Lower leg skin (tissue), 4 donors: ENCODE measurements around the gene AKR7A2. TPM values are rescaled to one million over a fixed set of nuclear protein-coding genes. Genes with fewer than 3 reads are reported as not detected.
"Not testable (repeated sequence)": the region's sequence is repeated elsewhere in the genome, so short reads cannot be mapped to it uniquely, and the experiment has no call there.

Source experiments
- DNase-seq, 2 donors: peaks; one replicate each; pipeline ENCODE4 v3.0.0-alpha.2; 2019; ENCODE audit warnings: low spot score in 2 of 2
- H3K4me3 ChIP-seq: fragments of 200-600 bp; sonication (generic); 2 replicates; pipeline ENCODE4 v1.5.1; 2017; ENCODE audit warnings: mild to moderate bottlenecking, low read depth; ENCODE audit not compliant: poor library complexity, severe bottlenecking
- POLR2A ChIP-seq, 2 donors: fragments of 450-650 bp; IDR thresholded peaks; one replicate each; pipeline ENCODE4 v1.6.1; 2016 to 2017; ENCODE audit warnings: antibody characterized with exemption in 2 of 2, mild to moderate bottlenecking in 1 of 2, moderate library complexity in 1 of 2
- WGBS, 2 donors: methylation state at CpG; one replicate each; pipeline ENCODE4 v1.1.5; 2018; 5-methylcytosine and 5-hydroxymethylcytosine counted together
- intact Hi-C: fragments of 100-400 bp; cut with DNase I; formaldehyde crosslinking; loops from one replicate; pipeline ENCODE4 v1.15.0; 2023; ENCODE audit warnings: low total_unique reads
- total RNA-seq, 4 donors: library from RNA; depleted of rRNA; stranded (reverse); fragments of >200 nt; gene quantifications; one replicate each; pipeline ENCODE4 v1.1.0, GENCODE V29; 2016
- TF ChIP-seq, protein P1 (sequence below), 3 donors: fragments of 450-650 bp; IDR thresholded peaks; one replicate each; pipeline ENCODE4 v1.5.1; 2016; ENCODE audit warnings: antibody characterized with exemption in 3 of 3, mild to moderate bottlenecking in 3 of 3, moderate library complexity in 2 of 3

The AKR7A2 gene
- total RNA-seq, 4 donors from 2014 or later = 84.1 to 132 (median 89.6) TPM

DNA sequence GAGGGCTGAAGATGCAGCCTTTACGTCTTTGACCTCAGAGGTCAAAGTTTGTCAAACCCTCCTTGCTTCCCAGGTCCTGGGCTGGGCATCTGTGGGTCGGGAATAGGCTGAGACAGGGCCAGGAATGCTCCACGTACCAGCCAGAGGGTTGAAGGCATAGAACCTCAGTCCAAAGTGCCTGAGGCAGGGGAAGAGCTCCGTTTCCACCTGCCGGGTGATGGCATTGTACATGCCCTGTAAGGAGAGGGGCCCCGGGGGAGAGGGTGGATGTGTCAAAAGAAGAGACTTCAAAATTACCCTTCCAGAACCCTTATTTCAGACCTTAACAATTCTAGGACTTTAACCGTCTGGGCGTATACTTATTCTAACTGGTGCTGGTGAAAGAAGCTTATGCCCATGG lies 27.1 kb downstream of the AKR7A2 start:
- TF ChIP-seq, protein P1, sequence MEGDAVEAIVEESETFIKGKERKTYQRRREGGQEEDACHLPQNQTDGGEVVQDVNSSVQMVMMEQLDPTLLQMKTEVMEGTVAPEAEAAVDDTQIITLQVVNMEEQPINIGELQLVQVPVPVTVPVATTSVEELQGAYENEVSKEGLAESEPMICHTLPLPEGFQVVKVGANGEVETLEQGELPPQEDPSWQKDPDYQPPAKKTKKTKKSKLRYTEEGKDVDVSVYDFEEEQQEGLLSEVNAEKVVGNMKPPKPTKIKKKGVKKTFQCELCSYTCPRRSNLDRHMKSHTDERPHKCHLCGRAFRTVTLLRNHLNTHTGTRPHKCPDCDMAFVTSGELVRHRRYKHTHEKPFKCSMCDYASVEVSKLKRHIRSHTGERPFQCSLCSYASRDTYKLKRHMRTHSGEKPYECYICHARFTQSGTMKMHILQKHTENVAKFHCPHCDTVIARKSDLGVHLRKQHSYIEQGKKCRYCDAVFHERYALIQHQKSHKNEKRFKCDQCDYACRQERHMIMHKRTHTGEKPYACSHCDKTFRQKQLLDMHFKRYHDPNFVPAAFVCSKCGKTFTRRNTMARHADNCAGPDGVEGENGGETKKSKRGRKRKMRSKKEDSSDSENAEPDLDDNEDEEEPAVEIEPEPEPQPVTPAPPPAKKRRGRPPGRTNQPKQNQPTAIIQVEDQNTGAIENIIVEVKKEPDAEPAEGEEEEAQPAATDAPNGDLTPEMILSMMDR (IDR thresholded peaks at IDR 0.05) = no peak
- TF ChIP-seq POLR2A (IDR thresholded peaks at IDR 0.05) = no peak
- intact Hi-C loops = no loop called here
- no peak for DNase-seq
- 61 to 75% methylated on average over 8 of the region's 8 CpGs for WGBS, 2 donors
- no peak overlapping the region for H3K4me3 ChIP-seq

DNA sequence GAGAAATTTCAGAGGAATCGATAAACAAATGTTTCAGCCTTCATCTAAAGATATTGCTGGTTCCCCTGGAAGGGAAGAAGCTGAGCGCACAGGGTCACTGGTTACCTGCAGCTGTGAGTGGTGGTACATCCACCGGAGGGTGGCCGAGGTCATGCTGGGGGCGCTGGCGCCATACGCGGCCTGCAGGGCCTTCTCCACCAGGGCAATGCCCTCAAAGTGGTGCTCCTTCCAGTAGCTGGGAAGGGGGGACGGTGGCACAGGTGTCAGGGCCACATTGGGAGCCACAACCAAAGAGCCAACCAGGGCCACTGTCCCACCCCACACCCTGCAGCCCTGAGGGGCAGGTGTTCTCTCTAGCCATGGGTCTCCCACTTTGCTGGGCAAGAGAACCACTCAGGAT lies 28.1 kb downstream of the AKR7A2 start:
- WGBS, 2 donors = 96% methylated on average over 9 of the region's 9 CpGs
- no peak overlapping the region for H3K4me3 ChIP-seq
- TF ChIP-seq, protein P1 (IDR thresholded peaks at IDR 0.05) = no peak
- intact Hi-C loops = no loop called here
- no peak for DNase-seq

DNA sequence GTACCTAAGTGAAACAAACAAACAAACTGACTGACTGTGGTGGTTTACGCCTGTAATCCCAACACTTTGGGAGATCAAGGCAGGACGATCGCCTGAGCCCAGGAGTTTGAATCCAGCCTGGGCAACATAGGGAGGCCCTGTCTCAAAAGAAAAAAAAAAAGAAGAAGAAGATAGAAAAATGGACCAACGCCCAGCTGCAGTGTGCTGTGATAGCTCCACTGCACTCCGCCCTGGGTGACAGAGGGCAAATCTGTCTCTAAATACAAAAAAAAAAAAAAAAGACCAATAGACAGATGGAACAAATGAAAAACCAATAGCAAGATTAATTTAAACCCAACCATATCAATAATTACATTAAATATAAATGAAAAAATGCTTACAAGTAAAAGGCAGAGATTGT lies 37.3 kb downstream of the AKR7A2 start:
- WGBS, 2 donors = 90 to 92% methylated on average over 5 of the region's 5 CpGs
- H3K4me3 ChIP-seq = no peak overlapping the region
- TF ChIP-seq POLR2A (IDR thresholded peaks at IDR 0.05) = no peak
- TF ChIP-seq, protein P1 (IDR thresholded peaks at IDR 0.05) = no peak
- intact Hi-C loops = no loop called here
- no peak for DNase-seq

DNA sequence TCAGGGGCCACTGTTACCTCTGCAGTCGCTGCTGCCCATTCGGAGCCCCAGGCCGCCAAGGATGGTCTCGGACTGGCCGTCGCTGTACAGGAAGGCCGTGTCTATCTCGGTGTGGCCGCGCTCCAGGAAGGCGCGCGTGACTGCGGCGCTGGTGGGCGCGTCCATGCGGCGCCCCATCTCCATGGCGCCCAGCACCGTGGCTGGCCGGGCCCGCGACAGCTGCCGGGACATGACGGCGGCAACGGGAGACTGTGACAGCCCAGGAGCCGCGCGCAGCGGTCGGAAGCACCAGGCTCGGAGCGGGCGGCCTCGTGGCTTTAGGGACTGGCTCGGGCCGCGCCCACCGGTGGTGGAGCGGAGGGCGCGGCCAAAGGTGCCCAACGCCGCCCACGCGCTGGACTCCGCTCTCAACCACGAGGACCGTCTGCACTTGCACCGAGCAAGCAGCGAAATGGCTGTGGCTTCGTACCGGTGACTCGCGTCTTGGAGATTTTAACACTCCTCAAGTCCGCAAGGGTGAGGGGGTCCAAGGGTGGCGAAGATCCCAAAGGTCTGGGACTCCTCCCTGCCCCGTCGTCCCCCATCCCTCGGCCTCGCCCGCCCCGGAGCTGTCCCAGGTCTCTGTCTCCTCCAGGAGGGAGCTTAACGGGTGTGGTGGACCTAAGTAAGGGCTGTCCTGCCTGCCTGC lies 38.0 kb downstream of the AKR7A2 start:
- intact Hi-C loops = not testable (repeated sequence)

DNA sequence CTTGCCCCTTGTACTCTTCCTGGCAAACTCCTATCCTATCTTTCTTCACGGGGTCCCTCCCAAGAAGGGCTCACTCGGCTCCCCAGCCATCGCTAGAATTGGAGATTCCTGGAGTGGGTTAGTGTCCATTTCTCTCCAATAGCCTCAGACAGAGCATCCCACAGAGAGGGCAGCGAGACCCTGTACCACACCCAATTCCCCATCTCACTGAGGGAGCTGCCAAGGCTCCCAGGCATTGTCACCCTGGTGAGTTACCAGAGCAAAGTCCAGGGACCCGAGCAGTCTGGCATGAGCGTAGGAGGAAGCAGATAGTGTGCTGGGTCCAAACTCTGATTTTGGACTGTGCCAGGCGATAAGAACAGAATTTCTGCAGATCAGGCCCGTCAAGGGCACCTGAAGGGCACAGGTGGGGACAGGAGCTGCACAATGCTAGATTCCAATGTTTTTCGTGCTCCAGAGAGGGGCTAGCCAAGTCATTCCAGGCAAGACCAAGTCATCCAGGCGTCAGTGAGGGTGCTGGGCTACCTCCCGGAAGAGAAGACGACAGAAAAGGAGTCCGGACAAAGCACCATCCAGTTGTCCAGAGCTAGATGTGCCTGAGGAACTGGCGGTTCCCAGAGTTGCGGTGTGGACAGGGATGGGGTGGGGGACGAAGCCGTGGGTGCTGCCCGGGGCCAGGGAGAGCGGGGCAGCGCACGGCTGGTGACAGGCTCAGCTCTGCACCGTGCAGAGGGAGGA lies 38.7 kb downstream of the AKR7A2 start:
- TF ChIP-seq POLR2A (IDR thresholded peaks at IDR 0.05) = no peak
- TF ChIP-seq, protein P1 (IDR thresholded peaks at IDR 0.05) = no peak
- intact Hi-C loops = no loop called here
- H3K4me3 ChIP-seq = no peak overlapping the region
- DNase-seq = no peak
- WGBS, 2 donors = 87 to 89% methylated on average over 22 of the region's 22 CpGs

More for the DNA sequence above, 38.0 kb downstream of the AKR7A2 start:
- WGBS, 2 donors = 28 to 32% methylated on average over 29 to 34 of the region's 66 CpGs
- DNase-seq, H3K4me3 ChIP-seq: not testable (repeated sequence)

DNA sequence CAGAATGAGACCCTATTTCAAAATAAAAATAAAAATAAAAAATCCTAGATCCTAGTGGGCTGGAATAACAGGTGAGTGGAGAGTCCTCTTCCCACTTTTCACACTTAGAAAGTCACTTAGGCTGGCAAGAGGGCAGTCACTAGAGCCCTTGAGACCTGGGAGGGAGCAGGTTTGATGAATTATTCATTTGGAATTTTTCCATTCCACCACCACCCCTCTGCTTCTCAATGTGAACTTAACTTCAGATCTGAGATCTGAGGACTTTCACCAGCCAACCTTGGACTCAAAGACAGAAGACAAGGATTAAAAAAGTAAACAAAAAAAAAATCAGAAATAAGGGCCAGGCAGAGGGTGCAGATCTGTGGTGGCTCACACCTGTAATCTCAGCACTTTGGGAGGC lies 39.9 kb downstream of the AKR7A2 start:
- no peak for DNase-seq
- intact Hi-C loops = no loop called here
- H3K4me3 ChIP-seq = no peak overlapping the region
- no peak for TF ChIP-seq POLR2A (IDR thresholded peaks at IDR 0.05)
- TF ChIP-seq, protein P1 (IDR thresholded peaks at IDR 0.05) = no peak

DNA sequence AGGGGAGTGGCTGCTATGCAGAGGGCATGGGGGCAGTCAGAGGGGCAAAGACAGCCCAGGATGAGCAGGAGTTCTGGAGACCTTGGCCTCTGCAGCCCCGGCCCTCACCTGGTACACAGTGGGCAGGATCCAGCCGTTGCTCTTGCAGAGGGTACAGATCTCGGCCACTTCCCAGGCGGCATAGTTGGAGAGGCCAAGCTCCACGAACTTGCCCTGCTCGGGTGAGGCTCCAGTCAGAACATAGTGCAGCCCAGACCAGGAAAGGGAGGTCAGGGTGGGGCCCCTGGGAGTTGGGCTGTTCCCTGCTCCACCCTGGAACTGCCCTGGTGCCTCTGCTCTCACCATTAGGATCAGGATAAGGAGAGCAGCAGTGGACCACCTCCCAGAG lies 41.6 kb downstream of the AKR7A2 start:
- intact Hi-C loops, H3K4me3 ChIP-seq, DNase-seq: not testable (repeated sequence)
- WGBS, 2 donors = 66 to 93% methylated on average over 6 of the region's 6 CpGs

DNA sequence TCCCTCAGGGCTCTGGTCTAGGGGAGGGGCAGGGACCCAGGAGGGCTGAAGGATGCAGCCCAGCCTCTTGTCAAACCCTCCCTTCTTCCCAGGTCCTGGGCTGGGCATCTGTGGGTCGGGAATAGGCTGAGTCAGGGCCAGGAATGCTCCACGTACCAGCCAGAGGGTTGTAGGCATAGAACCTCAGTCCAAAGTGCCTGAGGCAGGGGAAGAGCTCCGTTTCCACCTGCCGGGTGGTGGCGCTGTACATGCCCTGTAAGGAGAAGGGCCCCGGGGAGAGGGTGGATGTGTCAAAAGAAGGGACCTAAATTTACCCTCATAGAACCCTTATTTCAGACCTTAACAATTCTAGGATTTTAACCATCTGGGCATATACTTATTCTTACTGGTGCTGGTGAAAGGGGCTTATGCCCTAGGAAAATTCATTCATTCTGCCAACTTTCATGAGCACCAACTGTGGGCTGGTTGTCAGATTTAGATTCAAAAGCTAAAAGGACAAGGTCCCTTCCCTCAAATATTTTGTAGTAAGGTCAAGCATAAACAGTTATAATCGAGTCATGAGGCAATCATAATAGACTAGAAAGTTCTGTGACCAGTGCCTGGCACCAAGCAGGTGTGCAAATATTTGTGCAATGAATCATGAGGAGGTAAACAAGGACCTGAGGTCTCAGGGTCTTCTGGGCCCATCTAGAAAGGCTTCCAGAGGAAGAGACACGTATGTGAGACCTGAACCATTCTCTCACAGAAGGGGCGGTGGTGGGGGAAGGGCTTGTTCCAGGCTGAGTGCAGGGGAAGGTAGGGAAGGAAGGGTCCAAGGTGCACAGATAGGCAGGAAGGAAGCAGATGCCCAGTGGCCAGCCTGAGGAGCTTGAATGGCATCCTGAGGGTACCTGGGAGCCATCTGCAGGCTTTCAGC lies 42.3 kb downstream of the AKR7A2 start:
- DNase-seq, intact Hi-C loops, H3K4me3 ChIP-seq: not testable (repeated sequence)
- 67 to 74% methylated on average over 9 of the region's 9 CpGs for WGBS, 2 donors
